GM19397 (cell line): ENCODE data around the gene ABCC3.
"Not testable (repeated sequence)": the region's sequence is repeated elsewhere in the genome, so short reads cannot be mapped to it uniquely, and the experiment has no call there.

ENCODE experiments used
- ATAC-seq: cut with Tn5 transposase; IDR thresholded peaks from one replicate; pipeline ENCODE4 v1.9.1; 2021; ENCODE audit warnings: mild to moderate bottlenecking, moderate library complexity; ENCODE audit not compliant: unreplicated experiment

ABCC3 gene

DNA sequence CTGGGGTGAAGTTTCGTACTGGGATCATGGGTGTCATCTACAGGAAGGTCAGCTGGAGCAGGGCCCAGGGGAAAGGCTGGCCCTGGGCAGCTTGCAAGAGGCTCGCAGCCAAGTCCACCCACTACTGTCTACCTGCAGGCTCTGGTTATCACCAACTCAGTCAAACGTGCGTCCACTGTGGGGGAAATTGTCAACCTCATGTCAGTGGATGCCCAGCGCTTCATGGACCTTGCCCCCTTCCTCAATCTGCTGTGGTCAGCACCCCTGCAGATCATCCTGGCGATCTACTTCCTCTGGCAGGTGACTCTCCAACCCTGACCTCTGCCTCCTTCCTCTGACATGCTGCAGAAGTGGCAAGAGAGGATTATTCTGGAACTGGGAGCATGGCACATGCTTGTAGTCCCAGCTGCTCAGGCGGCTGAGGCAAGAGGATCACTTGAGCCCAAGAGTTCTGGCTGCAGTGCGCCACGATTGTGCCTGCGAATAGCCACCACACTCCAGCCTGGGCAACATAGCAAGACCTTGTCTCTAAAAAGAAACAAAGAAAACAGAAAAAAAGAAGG, 29.2 kb downstream of the ABCC3 start:
- ATAC-seq: no peak

DNA sequence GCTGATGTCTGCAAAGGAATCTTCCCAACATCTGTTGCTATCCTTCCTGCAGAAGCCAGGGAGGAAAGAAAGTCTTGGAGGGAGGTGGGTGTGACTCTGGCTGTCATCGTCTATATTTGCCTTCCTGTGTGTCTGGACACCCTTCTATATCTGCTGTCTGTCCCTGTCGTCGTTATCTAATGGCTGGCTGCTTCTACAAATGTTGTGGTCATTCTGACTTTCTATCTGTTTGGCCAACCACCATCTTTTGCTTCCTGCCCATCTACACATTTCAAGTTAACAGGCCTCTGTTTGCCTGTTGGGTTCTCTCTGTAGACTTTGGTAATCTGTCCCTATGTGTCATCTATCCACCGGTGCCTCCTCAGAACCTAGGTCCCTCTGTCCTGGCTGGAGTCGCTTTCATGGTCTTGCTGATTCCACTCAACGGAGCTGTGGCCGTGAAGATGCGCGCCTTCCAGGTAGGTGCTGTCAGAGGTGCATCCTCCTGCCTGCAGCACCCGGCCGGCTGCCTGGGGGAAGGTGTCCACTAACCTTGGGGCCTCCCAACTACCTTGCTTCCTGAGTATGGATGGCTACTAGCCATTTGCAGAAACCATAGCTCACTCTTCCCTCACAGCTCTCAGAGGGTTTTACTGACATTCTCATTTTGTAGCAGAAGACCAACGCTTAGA, 30.2 kb downstream of the ABCC3 start:
- no peak for ATAC-seq

- no peak for ATAC-seq
Observed at GRCh38 chr17:50665838-50666237, 31.2 kb downstream of the ABCC3 start.

DNA sequence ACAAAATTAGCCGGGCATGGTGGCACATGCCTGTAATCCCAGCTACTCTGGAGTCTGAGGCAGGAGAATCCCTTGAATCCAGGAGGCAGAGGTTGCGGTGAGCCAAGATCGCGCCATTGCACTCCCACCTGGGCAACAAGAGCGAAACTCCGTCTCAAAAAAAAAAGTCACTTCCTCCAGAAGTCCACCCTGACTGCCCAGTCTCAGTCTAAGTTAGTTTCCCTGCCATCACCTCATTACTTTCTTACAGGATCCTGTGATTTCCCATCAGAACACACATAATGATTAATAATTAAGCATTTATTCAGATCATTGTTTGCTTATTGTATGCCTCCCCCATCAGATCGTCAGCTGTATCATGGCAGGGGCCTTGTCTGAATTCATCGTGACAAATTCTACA, 31.6 kb downstream of the ABCC3 start:
- no peak for ATAC-seq

DNA sequence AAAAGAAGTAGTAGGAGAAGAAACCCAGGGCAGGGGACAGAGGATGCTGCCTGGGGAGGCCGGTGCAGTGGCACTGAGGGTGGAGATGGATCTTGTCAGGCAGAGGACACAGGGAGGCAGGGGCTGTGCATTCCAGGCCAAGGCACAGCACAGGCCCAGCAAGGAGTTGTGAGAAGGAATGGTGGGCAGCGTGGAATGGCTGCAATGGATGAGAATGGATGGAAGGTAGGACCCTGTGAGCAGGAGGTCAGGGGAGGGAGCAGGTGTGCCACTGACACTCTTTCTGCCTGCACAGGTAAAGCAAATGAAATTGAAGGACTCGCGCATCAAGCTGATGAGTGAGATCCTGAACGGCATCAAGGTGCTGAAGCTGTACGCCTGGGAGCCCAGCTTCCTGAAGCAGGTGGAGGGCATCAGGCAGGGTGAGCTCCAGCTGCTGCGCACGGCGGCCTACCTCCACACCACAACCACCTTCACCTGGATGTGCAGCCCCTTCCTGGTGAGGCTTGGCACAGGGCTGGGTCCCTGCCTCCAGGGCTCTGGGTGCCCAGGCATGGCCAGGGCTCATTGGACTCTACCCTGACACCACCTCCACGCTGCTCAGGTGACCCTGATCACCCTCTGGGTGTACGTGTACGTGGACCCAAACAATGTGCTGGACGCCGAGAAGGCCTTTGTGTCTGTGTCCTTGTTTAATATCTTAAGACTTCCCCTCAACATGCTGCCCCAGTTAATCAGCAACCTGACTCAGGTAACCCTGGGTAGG, 32.8 kb downstream of the ABCC3 start:
- no peak for ATAC-seq

DNA sequence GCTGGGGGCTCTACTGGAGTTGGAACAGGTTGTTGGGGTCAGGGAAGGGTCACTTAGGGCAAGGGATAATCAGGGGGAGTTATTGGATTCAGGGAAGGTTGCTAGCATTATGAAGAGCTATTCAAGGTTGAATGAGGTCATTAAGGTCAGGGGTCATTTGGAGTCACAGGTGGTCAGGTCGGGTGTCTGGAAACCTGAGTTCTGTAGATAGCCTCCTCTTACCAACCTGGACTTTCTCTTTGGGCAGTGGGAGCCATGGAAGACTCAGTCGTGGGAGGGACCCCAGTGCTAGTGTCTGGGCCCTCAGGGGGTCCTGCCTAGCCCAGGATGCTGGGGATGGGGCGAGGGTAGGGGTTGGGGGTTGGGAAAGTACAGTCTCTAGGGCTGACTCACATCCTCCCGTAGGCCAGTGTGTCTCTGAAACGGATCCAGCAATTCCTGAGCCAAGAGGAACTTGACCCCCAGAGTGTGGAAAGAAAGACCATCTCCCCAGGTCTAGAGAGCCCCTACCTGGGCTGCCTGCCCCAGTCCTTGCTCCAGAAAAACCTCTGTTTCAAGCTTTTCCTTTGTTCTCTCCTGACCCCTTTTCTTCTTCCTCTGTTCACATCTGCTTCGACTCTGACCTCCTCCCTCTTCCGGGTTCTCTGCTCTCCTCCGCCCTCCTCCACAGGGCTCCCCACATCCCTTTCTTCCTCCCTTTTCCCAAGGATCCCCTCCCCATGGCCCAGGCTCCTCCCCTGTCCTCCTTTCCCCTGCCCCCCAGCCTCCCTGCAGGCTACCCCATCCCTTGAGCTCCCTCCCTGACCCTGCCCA, 33.5 kb downstream of the ABCC3 start:
- no peak for ATAC-seq

GRCh38 chr17:50668838-50669581, 34.3 kb downstream of the ABCC3 start:
- no peak for ATAC-seq

DNA sequence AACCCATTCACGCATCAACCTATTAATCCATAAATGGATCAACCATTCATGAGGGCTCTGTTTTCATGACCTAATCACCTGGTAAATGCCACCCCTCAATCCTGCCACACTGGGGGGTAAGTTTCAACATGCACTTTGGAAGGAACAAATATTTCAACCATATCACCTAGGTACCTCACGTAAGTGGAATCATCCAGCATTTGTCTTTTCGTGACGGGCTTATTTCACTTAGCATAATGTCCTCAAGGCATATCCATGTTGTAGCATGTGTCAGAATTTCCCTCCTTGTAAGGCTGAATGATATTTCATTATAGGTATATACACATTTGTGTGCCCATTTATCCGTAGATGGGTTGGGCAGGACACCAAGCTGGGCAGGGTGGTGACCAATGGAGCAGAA, 37.4 kb downstream of the ABCC3 start:
- no peak for ATAC-seq

DNA sequence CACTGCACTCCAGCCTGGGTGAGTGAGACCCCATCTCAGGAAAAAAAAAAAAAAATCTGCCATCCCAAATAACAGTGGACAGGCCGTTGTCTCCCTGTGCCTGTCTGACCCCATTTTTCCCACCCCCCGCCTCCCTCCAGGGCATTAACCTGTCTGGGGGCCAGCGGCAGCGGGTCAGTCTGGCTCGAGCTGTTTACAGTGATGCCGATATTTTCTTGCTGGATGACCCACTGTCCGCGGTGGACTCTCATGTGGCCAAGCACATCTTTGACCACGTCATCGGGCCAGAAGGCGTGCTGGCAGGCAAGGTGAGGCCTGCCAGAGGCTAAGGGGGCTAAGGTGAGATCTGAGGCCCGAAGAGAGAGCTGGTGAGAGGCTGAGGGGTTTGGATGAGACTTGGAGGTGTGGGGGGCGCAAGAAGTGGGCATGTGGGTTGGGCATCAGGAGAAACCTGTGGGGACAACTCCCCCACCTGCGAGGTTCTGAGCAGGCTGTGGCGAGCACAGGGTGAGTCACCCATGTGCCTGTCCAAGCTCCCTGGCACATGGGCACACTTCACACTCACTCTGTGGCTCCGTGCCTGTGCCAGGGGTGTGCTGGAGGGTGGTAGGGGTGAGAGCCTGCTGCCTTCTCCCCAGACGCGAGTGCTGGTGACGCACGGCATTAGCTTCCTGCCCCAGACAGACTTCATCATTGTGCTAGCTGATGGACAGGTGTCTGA, 38.3 kb downstream of the ABCC3 start:
- no peak for ATAC-seq

DNA sequence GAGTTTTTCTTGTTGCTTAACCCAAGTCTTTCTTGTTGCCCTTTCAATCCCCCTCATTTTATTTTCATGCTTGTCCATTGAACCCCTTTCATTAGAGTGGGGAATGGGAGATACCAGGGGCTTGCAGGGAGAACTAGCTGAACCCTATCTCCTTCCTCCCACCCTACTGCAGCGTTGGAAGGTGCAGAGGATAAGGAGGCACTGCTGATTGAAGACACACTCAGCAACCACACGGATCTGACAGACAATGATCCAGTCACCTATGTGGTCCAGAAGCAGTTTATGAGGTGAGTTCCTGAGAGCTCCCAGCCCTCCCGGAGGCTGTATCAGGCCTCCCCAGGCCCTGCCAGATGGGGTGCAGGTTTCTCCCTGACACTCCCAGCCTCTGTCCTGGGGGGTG, 40.5 kb downstream of the ABCC3 start:
- no peak for ATAC-seq

GRCh38 chr17:50675627-50676026, 40.9 kb downstream of the ABCC3 start:
- no peak for ATAC-seq

GRCh38 chr17:50676065-50676975, 41.6 kb downstream of the ABCC3 start:
- ATAC-seq: no peak

DNA sequence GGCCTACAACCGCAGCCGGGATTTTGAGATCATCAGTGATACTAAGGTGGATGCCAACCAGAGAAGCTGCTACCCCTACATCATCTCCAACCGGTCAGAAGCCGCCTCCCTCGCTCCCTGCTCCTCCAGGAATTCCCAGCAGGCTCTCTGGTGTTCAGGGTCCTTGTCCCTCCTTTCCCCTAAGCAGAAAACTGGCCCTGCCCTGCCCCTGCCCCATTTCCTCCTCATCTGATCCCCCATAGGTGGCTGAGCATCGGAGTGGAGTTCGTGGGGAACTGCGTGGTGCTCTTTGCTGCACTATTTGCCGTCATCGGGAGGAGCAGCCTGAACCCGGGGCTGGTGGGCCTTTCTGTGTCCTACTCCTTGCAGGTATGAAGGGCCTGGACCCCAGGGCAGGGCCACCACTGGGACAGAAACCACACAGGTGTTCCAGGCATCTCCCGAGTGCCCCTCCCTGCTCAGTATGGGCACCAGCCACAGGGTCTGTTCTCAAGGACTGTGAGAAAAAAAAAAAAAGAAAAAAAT, 43.2 kb downstream of the ABCC3 start:
- ATAC-seq: no peak

GRCh38 chr17:50679008-50679544, 44.4 kb downstream of the ABCC3 start:
- ATAC-seq: no peak

GRCh38 chr17:50680126-50680525, 45.4 kb downstream of the ABCC3 start:
- ATAC-seq: no peak

- ATAC-seq: not testable (repeated sequence)
Observed at GRCh38 chr17:50680543-50681262, 46.0 kb downstream of the ABCC3 start.

DNA sequence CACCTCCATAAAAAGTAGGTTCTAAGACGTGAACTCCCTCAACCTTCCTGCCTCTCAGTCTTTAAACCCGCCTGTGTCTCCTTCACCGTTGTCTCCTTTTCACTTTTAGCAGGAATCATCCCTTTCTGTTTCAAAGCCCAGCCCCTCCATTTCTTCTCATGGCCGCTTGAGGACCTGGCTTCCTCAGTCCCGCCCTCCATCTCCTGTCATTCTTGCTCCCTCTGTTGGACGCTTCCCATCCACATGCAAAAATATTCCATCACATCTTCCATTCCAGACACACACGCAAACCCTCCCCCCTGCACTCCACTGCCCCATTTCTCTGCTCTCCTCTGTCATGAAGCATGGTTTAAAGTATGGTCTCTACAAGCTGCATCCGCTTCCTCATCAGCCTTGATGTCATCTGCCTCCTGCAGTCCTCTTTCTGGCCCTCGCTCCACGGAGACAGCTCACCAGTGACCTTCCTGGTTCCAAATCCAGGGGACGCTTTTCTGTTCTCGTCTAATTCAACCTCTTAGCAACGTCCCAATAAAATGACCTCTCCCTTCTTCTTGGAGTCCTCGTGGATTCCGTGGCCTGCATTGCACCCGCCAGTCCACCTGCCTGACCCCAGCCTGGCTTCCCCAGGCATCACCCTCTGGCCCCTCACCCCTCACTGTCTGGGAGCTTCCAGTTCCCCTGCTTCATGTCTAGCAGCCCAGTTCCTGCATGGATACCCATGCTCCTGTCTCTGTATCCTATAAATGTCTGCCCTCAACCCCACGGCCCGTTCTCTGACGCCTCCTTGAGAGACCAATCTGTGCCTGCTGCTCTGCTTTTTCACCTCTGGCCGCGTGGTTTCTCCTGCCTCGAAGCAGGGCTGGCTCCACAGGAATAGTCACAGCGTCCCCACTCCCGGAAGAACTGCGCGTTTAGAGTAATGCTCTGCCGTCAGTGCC, 46.9 kb downstream of the ABCC3 start:
- ATAC-seq: no peak
